Brain microvascular endothelial cell (primary cell): ENCODE measurements around the gene HEMGN.
A peak's percentile ranks its signal among the peaks of the same experiment; 100 is the strongest.
"Not testable (repeated sequence)": the region's sequence is repeated elsewhere in the genome, so short reads cannot be mapped to it uniquely, and the experiment has no call there.

Experiments
- DNase-seq: peaks from one replicate; pipeline ENCODE4 v3.0.0-alpha.2; 2020
- H3K27ac ChIP-seq: fragments of 250-450 bp; sonication (Bioruptor Pico); 2 replicates; pipeline ENCODE4 v1.5.1; 2020; ENCODE audit warnings: mild to moderate bottlenecking, moderate library complexity
- H3K27me3 ChIP-seq: fragments of 250-450 bp; sonication (Bioruptor Pico); replicated peaks from 2 replicates; pipeline ENCODE4 v1.5.1; 2020; ENCODE audit warnings: mild to moderate bottlenecking
- H3K36me3 ChIP-seq: fragments of 250-450 bp; sonication (Bioruptor Pico); replicated peaks from 2 replicates; pipeline ENCODE4 v1.5.1; 2020; ENCODE audit warnings: mild to moderate bottlenecking
- H3K4me3 ChIP-seq: 2 replicates; pipeline ENCODE4 v1.5.1; 2011; ENCODE audit warnings: low read depth, mild to moderate bottlenecking, control low read depth, low read length, moderate library complexity
- in situ Hi-C: cut with HindIII; loops from 2 replicates; pipeline ENCODE4 v1.10.0; 2017; ENCODE audit warnings: low sequenced_read_pairs, low pct_ligation_motif_present
- TF ChIP-seq, protein P1 (sequence below): IDR thresholded peaks from 2 replicates; pipeline ENCODE4 v1.5.1; 2011; ENCODE audit warnings: low read depth, mild to moderate bottlenecking, moderate library complexity, low read length, control low read depth, inconsistent platforms; ENCODE audit errors: missing control alignments

Gene HEMGN

GRCh38 chr9:97959585-97959984 is 21.6 kb upstream of the HEMGN start:
- Histone ChIP-seq H3K4me3 (no peak overlapping the region), H3K27ac (no peak overlapping the region), H3K27me3 (no peaks in the 10 kb centered on the region), H3K36me3 (no peaks in the 10 kb centered on the region)
- in situ Hi-C loops, result no loop called here
- TF ChIP-seq, protein P1, sequence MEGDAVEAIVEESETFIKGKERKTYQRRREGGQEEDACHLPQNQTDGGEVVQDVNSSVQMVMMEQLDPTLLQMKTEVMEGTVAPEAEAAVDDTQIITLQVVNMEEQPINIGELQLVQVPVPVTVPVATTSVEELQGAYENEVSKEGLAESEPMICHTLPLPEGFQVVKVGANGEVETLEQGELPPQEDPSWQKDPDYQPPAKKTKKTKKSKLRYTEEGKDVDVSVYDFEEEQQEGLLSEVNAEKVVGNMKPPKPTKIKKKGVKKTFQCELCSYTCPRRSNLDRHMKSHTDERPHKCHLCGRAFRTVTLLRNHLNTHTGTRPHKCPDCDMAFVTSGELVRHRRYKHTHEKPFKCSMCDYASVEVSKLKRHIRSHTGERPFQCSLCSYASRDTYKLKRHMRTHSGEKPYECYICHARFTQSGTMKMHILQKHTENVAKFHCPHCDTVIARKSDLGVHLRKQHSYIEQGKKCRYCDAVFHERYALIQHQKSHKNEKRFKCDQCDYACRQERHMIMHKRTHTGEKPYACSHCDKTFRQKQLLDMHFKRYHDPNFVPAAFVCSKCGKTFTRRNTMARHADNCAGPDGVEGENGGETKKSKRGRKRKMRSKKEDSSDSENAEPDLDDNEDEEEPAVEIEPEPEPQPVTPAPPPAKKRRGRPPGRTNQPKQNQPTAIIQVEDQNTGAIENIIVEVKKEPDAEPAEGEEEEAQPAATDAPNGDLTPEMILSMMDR, result no peak
- DNase-seq, result no peak

DNA sequence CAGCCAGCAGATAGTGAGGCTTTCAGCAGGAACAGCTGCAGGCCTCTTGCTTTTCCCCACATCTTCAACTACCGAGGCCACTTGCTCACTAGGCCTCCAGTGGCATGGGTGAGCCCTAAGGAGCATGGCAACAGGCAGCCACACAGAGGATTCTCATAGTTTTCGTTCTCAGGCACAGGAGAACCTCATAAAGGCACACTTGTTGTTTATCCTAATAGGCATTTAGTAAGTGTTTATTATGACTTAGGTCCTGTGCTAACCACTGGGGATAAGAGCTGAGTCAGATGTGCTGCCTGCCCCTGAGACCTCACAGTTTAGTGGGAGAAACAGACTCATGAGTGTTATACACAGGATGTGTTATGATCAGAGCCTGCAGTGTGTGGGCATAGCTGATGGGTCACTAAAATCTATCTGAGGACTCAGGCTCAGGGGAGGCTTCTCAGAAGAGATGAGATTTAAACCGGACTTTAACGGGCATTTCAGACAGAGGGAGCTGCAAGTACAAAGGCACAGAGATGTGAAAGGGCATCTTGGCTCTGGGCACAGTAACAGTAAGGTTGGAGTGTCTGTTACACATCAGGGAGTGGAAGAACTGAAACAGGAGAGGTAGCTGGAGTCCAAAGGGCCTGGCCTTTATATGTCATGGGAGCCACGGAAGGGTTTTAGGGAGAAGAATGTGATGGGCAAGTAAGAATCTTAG is 21.0 kb upstream of the HEMGN start:
- TF ChIP-seq, protein P1, result no peak
- Histone ChIP-seq H3K4me3 (no peak overlapping the region), H3K36me3 (no peaks in the 10 kb centered on the region), H3K27me3 (no peaks in the 10 kb centered on the region), H3K27ac (no peak overlapping the region)
- in situ Hi-C loops, result no loop called here
- peak; percentile 25 for DNase-seq

GRCh38 chr9:97956331-97956730 is 18.4 kb upstream of the HEMGN start:
- no peak overlapping the region for H3K27ac ChIP-seq
- H3K36me3 ChIP-seq, result no peaks in the 10 kb centered on the region
- no peaks in the 10 kb centered on the region for H3K27me3 ChIP-seq
- TF ChIP-seq, protein P1, result no peak
- no peak overlapping the region for H3K4me3 ChIP-seq
- DNase-seq, result no peak
- in situ Hi-C loops, result no loop called here

GRCh38 chr9:97954550-97954989 is 16.6 kb upstream of the HEMGN start:
- no peaks in the 10 kb centered on the region for H3K36me3 ChIP-seq
- TF ChIP-seq, protein P1, result peak; percentile 69
- H3K27me3 ChIP-seq, result no peaks in the 10 kb centered on the region
- in situ Hi-C loops, result no loop called here
- H3K27ac ChIP-seq, result no peak overlapping the region
- no peak for DNase-seq
- H3K4me3 ChIP-seq, result no peak overlapping the region

DNA sequence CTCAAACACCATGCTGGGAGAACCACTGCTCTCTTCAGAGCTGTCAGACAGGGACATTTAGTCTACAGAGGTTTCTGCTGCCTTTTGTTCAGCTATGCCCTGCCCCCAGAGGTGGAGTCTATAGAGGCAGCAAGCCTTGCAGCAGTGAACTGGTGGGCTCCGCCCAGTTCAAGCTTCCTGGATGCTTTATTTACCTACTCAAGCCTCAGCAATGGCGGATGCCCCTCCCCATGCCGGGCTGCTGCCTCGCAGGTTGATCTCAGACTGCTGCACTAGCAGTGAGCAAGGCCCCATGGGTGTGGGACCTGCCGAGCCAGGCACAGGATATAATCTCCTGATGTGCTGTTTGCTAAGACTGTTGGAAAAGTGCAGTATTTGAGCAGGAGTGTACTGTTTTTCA is 12.9 kb upstream of the HEMGN start:
- H3K36me3 ChIP-seq, H3K27me3 ChIP-seq, H3K27ac ChIP-seq, DNase-seq, in situ Hi-C loops, H3K4me3 ChIP-seq: not testable (repeated sequence)

GRCh38 chr9:97947094-97947493 is 9.1 kb upstream of the HEMGN start:
- DNase-seq, H3K27ac ChIP-seq, H3K4me3 ChIP-seq, H3K36me3 ChIP-seq, in situ Hi-C loops: not testable (repeated sequence)
- H3K27me3 ChIP-seq, result peaks cover 22% of the 10 kb centered on the region

DNA sequence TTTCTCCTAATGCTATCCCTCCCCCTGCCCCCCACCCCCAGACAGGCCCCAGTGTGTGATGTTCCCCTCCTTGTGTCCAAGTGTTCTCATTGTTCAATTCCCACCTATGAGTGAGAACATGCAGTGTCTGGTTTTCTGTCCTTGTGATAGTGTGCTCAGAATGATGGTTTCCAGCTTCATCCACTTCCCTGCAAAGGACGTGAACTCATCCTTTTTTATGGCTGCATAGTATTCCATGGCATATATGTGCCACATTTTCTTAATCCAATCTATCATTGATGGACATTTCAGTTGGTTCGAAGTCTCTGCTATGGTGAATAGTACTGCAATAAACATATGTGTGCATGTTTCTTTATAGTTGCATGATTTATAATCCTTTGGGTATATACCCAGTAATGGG is 7.5 kb upstream of the HEMGN start:
- DNase-seq, H3K4me3 ChIP-seq, in situ Hi-C loops, H3K27ac ChIP-seq, H3K36me3 ChIP-seq: not testable (repeated sequence)
- peaks cover 36% of the 10 kb centered on the region for H3K27me3 ChIP-seq
